ENCODE data around the gene RBMX2.
"Not testable (repeated sequence)": the region's sequence is repeated elsewhere in the genome, so short reads cannot be mapped to it uniquely, and the experiment has no call there.

RBMX2 gene, protein sequence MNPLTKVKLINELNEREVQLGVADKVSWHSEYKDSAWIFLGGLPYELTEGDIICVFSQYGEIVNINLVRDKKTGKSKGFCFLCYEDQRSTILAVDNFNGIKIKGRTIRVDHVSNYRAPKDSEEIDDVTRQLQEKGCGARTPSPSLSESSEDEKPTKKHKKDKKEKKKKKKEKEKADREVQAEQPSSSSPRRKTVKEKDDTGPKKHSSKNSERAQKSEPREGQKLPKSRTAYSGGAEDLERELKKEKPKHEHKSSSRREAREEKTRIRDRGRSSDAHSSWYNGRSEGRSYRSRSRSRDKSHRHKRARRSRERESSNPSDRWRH

DNA sequence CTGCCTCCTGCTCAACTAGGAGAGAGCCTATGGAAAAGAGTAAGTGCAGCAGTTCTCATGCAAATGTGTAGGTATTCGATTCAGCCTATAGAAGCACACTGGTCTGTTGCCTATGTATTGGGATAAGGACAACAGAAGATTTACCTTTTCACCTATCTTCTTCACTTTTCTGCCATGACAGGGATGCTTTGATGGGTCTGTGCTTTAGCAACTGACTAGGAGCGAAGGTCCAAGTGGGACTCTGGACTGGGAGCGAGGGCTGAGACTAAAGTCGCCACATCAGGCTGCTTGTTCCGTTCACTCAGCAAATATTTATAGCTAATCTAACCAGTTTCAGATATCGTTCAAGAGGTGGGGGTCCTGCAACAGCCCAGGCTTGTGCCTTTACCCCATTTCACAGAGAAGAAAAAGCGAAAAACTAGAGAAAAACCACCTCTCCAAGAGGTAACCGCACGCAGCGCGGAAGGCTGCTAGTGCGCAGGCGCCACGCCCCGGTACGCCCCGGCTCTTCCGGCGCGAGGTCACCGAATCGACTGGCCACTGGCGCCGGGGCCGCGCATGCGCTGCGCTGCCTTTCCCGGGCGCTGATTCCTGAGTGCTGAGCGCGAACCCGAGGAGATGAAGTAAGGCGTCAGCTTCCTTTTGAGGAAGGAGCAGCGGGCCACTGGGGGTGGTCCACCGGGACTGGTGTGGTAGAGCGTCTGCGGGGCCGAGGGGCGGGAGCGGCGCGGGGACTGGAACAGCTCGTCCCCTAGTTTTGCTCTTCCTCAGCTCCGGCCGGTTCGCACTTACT, at the start of gene RBMX2:
TSS of gene RBMX2 (plus strand) at position 573 of the 793 bp plus-strand sequence. CDS start at position 619, 46 bp downstream.
- peak; percentile 90 for DNase-seq

DNA sequence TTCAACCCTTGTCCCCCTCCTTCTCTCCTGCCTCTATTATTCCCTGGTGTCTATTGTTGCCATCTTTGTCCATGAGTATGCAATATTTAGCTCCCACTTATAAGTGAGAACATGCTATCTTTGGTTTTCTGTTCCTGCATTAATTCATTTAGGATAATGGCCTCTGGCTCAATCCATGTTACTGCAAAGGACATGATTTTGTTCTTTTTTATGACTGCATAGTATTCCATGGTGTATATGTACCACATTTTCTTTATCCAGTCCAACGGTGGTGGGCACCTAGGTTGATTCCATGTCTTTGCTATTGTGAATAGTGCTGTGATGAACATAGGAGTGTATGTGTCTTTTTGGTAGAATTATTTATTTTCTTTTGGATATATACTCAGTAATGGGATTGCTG, 49.7 kb upstream of the RBMX2 start:
- not testable (repeated sequence) for DNase-seq

DNA sequence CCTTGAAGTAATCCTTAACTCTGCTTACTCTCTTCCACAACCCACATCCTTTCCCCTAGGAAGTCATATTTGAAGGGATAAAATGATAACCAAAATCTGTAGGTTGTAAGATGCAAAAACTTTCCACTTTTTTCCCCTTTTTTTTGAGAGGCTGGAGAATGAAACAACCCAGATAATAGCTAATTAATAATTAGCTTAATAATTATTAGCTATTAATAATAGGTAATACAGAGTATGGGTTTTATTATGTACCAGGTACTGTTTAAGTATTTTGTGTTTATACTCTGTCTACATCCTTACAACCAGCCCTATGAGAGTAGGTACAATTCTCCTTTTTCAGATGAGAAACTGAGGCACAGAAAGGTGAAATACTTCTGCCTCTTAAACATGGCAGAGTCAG, 25.7 kb upstream of the RBMX2 start:
- DNase-seq = no peak

DNA sequence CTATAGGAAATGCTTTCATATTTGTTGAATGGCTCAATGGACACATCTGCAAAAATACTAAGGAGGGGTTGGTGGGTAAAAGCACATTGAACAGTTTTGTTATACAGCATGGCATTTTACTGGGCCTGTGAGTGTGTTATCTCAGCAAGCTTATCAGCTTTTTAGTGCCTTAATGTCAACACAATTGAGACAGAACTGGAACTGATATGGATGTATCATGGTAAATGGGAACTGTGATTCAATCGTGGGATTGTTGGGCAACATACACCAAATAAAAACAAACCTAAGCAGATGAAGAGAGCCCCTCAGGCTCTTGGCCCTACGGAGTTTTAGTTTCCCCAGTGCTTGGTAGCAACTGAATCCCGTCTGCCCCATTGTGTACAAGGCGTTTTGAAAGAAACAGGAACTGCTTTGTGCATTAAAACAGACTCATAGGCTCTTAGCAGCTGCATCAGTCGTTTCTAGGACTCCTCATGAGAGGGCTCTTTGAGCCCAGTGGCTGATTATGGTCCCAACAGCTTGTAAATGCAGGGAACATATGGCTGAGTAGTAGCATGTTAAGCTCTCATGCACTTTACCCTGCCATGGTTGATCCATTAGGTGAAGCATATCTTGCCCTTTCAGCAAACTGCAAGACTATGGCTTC, 23.6 kb upstream of the RBMX2 start:
- DNase-seq = peak; percentile 28

DNA sequence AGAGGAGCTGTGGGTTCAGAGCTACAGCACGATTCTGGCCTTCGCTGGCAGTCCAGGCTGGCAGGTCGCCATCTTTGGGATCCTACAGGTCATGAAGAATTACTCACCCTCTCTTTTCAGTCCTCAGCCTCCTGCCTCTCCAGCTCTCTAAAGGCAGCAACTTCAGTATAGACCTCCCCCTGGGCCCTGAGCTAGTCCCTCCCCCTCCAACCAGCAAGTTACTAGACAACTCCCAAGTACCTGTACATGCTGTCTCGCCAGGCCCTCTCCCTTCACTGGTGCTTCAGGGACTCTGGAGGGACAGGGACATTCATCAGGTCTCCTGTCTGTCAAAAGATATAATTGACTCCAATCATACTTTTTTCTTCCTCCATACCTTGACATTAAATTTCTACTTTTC, 16.3 kb upstream of the RBMX2 start, which contains the start of gene GPR119:
TSS of gene GPR119 (minus strand) at position 155 of the 400 bp plus-strand sequence. CDS start 227 bp downstream, outside the sequence.
- no peak for DNase-seq

DNA sequence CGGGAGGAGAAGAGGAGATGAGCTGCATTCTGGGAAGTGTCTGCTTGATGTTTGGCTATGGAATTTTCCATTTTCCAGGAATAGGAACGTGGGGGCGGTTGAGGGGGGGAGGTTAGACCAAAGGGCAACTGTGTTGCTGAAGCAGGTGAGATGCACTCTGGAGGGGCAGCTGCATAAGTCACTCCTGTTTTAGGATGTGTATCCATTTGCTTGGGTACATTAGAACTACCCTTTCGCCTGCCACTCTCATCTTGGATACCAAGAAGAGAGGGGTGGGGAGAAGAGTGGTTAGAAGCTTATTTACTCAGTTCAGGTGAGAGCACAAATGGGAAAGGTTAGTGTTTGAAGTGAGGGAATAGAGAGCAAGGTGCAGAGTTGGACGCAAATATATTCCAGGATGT, 15.4 kb upstream of the RBMX2 start:
- DNase-seq = no peak

DNA sequence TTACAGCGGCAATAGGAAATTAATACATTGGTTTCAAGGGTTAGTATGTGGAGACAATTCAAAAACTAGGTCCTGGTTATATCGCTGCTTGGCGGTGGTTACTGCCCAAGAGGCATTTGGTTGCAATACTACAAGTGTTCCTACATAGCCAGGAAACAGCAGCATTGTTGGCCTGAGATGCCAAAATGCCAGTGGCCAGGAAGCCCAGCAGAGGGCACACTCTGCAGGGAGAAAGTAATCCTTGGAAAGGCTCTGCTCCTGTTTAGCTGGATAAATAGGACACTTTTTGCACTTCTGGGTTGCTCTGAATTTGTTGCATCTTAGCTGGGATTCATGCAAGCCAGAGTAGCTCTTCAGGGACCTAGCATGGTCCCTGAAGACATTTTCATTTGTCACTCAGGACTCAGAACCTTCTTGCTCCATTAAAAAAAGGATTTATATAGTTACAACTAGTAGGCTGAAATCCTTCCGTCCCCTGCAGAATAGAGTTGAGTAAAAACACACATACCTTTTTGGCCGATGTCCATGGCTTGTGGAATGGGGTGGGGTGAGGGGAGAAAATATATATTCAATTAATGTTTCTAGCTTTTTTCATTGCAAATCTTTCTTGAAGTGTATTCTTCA, 8.2 kb upstream of the RBMX2 start:
- DNase-seq = peak; percentile 70

DNA sequence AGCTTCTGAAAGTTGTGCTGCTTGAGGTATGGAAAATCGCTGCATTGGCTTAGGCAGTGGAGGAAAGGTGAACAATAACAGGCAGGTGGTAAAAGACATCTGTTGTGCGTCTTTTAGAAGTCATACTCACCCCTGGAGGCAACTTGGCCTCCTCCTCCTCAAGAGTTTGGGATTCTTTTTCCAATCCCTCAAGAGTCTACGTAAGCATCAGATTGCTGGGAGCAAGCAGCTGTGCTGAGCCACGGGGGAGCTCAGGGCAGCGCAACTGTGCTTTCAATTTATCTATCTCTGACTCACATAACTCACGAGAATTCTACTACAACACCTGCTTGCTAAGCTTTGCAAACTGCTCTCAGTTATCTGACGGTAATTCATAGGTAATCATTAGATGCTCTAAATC, 6.4 kb upstream of the RBMX2 start:
- DNase-seq = no peak

DNA sequence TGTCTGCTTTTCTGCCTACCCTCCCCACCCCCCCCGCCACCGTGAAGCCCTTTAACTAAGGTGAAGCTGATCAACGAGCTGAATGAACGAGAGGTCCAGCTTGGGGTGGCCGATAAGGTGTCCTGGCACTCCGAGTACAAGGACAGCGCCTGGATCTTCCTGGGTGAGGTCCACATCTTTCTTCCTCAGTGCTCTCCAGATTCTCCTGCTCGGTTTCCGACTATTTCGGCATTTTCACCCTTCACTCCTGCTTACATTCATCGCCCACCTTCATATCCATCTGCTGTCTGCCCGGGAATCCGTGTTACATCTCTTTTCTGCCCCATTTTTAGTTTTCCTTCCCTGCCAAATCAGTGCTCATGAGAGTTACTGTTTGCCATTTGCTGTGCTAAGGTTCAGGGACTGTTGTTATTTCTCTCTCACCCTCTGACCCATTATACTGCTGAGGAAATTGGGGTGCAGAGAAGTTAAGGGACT, 459 bp downstream of the RBMX2 start:
- DNase-seq = no peak

DNA sequence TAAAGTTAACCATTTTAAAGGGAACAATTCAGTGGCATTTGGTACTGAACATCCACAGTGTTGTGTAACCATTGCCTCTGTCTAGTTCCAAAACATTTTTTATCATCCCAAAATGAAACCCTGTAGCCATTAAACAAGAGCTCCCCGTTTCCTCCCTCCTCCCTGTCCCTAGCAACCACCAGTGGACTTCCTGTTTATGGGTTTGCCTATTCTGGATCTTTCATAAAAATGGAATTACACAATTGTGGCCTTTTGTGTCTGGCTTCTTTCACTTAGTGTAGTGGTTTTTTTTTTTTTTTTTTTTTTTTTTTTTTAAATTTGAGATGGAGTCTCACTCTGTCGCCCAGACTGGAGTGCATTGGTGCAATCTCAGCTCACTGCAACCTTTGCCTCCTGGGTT, 11.6 kb downstream of the RBMX2 start:
- DNase-seq = peak; percentile 4

DNA sequence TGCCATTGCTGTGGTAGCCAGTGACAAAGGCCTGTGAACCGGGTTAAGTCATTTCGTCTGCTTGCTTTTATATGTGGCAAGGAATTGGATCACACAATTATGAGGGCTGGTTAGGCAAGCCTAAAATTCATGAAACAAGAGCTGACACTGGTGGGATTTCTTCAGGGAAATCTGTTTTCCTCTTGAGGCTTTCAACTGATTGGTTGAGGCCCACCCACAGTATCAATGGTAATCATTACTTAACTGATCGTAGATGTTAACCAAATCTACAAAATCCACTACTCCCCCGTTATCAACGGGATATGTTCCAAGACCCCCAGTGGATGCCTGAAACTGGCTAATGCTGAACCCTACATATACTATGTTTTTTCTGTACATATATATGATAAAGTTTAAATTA, 13.0 kb downstream of the RBMX2 start:
- DNase-seq = no peak

DNA sequence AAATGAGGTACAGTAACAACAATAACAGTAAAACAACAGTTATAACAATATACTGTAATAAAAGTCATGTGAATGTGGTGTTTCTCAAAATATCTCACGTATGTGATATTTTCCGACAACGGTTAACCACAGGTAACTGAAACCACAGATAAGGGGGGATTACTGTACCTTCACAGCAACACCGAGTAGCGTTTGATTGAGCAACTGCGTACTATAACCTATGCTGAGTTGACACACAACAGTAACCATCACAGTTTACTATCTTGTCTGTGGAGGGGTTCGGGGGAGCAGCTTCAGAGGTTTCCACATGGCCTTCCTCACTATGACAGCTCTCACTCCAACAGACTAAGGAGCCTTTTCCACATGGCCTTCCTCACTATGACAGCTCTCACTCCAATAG, 13.4 kb downstream of the RBMX2 start:
- DNase-seq = no peak

DNA sequence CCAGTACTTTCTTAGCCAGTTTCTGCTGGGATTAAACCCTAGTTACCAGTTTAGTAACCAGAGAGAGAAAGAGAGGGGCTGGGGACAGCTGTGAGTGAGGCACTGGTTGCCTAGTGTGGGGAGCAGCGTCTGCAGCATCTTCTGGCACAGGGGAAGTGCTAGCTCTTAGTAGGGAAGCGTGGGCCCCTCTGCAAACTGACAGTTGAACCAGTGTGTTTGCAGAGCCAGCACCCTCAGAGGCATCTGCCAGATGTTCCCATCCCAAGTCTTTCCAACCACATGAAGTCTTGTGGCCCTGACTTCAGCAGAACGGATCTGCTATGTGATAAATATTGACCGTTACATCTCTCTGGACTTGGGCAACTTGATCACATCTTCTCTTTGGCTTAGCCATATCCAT, 15.0 kb downstream of the RBMX2 start:
- DNase-seq = no peak

DNA sequence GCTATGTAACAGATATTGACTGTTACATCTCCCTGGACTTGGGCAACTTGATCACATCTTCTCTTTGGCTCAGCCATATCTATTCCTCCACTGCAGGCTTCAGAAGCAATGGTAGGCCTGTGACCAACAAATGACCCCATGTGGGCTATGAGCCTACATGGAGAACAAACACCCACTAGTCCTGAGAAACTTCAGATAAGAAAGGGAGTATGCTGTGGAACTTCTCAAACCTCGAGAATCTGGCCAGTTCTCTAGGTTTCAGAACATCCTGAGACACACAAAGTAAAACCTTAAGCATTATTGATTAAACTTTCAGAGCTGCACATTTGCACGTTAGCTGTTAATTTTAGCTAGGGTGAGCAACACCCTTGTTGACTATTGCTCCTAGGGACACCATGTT, 16.3 kb downstream of the RBMX2 start:
- peak; percentile 22 for DNase-seq

DNA sequence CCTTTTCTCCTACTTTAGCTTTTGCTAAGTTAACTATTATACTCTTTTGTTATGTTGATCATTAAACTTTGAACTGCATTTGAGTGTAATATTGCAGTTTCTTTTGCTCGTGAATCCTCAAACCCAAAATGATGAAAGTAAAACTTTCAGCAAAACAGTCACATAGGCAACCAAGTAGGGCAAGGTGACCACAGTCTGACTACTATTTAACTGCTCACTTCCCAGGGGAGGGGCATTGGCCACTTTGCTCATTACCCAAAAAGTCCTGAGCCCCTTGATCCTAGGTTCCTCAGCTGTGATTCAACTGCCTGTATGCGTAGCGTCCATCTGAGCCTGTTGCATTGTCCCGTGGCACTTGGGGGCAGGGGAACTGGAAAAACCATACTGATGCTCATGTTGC, 17.0 kb downstream of the RBMX2 start:
- no peak for DNase-seq

DNA sequence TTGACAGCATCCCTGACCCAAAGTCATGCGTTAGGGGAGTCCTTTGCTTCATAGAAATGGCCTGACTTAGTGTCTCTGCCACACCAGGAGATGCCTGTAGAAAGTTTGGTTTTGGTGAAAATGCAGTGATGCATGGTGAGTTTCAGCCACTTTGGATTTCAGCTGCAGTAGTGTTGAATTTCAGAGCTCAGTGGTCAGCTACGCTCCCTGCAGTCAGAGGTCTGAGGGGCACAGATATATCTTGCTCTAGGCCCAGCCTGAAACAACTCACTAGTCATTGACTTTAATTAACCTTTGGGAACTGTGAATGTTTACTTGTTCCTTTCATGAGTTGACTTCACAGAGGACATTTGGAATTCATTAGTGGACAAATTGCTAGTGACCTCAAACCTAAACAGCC, 17.5 kb downstream of the RBMX2 start:
- no peak for DNase-seq

DNA sequence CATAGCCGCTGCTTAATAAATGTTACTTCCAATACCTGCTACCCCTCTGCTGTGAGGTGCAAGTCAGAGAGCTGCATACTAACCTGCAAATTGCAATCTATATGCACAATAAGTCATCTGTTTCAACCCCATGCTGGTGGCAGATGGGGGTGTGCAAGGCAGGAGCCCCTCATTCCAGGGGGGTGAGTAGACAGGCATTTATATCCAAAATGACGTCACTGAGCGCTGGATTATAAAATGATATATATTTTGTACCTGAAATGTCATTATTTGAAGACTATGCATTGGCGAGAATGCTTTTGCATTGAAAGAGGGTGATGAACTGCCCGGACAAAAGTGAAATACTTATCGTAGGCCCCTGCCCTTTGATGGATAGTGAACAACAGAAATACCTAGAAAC, 24.7 kb downstream of the RBMX2 start:
- no peak for DNase-seq

DNA sequence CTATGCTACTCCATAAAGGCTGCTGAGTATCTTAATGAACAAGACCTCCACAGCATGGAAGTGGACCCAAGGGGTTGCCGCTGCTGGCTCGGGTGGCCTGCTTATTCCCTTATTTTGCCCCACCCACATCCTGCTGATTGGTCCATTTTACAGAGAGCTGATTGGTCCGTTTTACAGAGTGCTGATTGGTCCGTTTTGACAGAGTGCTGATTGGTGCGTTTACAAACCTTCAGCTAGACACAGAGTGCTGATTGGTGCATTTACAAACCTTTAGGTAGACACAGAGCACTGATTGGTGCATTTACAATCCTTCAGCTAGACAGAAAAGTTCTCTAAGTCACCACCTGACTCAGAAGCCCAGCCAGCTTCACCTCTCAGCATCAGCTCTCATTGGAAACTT, 27.4 kb downstream of the RBMX2 start:
- not testable (repeated sequence) for DNase-seq

DNA sequence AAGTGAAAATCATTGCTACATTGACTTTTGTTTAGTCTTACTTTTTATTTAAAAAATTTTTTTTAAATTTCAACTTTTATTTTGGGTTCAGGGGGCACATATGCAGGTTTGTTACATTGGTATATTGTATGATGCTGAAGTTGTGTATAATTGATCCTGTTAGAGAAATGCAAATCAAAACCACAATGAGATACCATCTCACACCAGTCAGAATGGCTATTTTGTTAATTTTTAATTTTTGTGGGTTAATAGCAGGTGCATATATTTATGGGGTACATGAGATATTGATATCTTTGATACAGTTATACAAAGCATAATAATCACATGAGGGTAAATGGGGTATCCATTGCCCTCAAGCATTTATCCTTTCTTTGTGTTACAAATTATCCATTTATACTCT, 34.1 kb downstream of the RBMX2 start:
- no peak for DNase-seq

DNA sequence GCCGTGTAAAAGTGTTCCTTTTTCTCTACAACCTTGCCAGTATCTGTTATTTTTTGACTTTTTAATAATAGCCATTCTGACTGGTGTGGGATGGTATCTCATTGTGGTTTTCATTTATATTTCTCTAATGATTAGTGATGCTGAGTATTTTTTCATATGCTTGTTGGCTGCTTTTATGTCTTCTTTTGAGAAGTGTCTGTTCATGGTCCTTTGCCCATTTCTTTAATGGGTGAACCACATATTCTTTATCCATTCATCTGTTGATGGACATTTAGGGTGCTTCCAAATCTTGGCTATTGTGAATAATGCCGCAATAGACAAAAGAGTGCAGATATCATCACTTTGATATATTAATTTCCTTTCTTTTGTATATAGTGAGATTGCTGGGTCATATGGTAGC, 36.2 kb downstream of the RBMX2 start:
- not testable (repeated sequence) for DNase-seq

DNA sequence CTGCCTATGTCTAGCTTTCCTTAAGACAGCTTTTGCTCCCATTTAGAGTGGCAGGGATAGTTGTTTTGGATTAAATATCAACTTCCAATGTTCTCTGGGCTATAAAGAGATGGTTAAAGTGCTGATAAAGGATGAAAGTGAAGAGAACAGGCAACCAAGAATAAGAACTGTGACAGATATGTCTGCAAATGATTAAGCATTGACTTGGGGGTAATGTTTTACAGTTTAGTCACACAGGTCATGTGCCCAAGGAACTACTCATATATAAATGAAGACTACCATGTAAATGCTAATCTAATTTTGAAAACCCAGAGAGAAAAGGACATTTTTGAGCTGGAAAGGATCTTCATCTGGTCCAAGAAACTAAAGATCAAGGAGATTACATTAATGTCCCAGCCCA, 42.1 kb downstream of the RBMX2 start:
- no peak for DNase-seq

DNA sequence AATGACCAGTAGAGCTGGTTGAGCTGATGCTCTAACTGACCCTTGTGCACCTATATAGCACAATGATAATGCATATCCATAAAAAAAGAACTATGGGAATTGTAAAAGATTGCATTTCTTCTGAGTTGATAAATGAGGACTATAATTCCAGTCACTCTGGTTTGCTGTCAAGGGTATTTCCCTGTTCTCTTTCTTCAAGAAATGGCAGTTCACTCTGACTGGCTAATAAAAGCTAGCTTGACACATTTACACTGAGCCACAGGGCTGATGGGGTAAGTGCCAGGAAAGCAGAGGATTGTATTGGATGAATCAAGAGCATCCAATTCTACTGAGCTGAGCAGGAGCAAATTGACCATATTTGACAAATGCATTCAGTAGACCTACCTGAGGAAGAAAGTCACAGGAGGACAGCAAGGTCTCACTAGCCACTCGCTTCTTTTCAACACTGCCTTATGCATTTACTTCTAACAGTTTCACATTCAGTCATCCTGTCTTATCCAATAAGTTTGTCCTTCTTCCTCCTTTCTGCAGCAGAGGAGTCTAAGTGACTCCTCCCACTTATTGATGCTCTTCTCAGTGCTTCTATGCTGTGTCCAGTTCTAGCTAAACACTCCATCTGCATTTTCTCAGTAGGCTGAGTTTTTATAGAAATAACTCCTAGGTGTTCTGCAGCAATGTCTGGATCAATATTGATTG, 43.0 kb downstream of the RBMX2 start:
- peak; percentile 3 for DNase-seq

DNA sequence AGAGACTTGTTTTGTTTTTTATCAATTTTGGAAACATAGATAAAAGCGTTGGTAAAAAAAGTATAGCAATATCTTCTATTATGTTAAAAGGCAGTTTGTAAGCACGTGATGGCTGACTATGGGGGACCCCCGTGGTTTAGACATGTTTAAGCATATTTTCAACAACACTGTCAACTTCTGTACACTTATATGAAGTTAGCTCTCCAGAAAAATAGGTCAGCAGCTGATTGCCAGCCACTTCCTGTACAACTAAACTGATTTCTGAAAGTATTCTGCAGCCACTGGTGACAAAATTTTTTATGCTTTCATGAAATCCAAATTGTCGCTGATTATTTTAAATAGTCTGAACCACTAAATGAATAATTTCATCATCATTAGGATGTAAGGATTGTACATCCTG, 45.2 kb downstream of the RBMX2 start:
- DNase-seq = no peak

Data from OCI-M1 (cell line).